ENCODE measurements around the gene COA4. TPM values are rescaled to one million over a fixed set of nuclear protein-coding genes. Genes with fewer than 3 reads are reported as not detected.

COA4 gene
- total RNA-seq, 1 experiment from 2014 or later, result 103 TPM

- H3K36me3 Mint-ChIP-seq (ENCODE audit: insufficient read depth, unreplicated experiment), result peaks cover 55% of the 10 kb centered on the region
- no peak overlapping the region for H3K4me3 Mint-ChIP-seq (ENCODE audit: unreplicated experiment)
- no peak for TF ChIP-seq CTCF (IDR thresholded peaks at IDR 0.05; ENCODE audit: unreplicated experiment)
- CTCF ChIA-PET, result no interaction called here
- no TSS peak for BruUV-seq (replicated peaks)
- DNase-seq (ENCODE audit: unreplicated experiment), result no peak
- peaks cover 13% of the 10 kb centered on the region for H3K4me1 Mint-ChIP-seq (ENCODE audit: insufficient read depth, unreplicated experiment)
- H3K27ac Mint-ChIP-seq (ENCODE audit: low read depth, unreplicated experiment), result peak overlapping the region; percentile 23
- POLR2A ChIA-PET, result interaction anchor here (0.5 to 1.9 kb wide), 9 partner anchors 8 to 496 kb away, joined by 3 to 11 read pairs (median 4); partner anchors contain the start of genes COA4, MRPL48 and PAAF1
- H3K9me3 Mint-ChIP-seq (ENCODE audit: unreplicated experiment), result no peaks in the 10 kb centered on the region
- intact Hi-C loops (cut with micrococcal nuclease), result no loop called here
- H3K27me3 Mint-ChIP-seq (ENCODE audit: insufficient read depth, unreplicated experiment), result no peaks in the 10 kb centered on the region
Measured at GRCh38 chr11:73869332-73869949, 7.2 kb downstream of the COA4 start.

- POLR2A ChIA-PET, result interaction anchor here (0.9 to 3.3 kb wide), 14 partner anchors 10 to 114 kb away, joined by 3 to 37 read pairs (median 4); partner anchors contain the start of genes COA4, MRPL48, PAAF1 and RAB6A
- Mint-ChIP-seq H3K36me3 (ENCODE audit: insufficient read depth, unreplicated experiment) (peaks cover 48% of the 10 kb centered on the region), H3K4me1 (ENCODE audit: insufficient read depth, unreplicated experiment) (peaks cover 13% of the 10 kb centered on the region), H3K9me3 (ENCODE audit: unreplicated experiment) (no peaks in the 10 kb centered on the region), H3K27ac (ENCODE audit: low read depth, unreplicated experiment) (no peak overlapping the region), H3K4me3 (ENCODE audit: unreplicated experiment) (no peak overlapping the region), H3K27me3 (ENCODE audit: insufficient read depth, unreplicated experiment) (no peaks in the 10 kb centered on the region)
- BruUV-seq (replicated peaks), result no TSS peak
- intact Hi-C loops (cut with micrococcal nuclease), result loop anchor here (1.0 kb wide), 1 partner anchor 105 kb away; the partner anchor contains the start of gene RAB6A
- no peak for TF ChIP-seq CTCF (IDR thresholded peaks at IDR 0.05; ENCODE audit: unreplicated experiment)
- peak; percentile 75 for DNase-seq (ENCODE audit: unreplicated experiment)
- CTCF ChIA-PET, result interaction anchor here (0.9 kb wide), 2 partner anchors 26 to 84 kb away, joined by 4 to 6 read pairs; no protein-coding TSS in a partner anchor
Measured at GRCh38 chr11:73866586-73866996, 10.1 kb downstream of the COA4 start.

- no peaks in the 10 kb centered on the region for H3K27me3 Mint-ChIP-seq (ENCODE audit: insufficient read depth, unreplicated experiment)
- no peak overlapping the region for H3K27ac Mint-ChIP-seq (ENCODE audit: low read depth, unreplicated experiment)
- no TSS peak for BruUV-seq (replicated peaks)
- H3K4me1 Mint-ChIP-seq (ENCODE audit: insufficient read depth, unreplicated experiment), result peaks cover 13% of the 10 kb centered on the region
- DNase-seq (ENCODE audit: unreplicated experiment), result peak; percentile 49
- H3K9me3 Mint-ChIP-seq (ENCODE audit: unreplicated experiment), result no peaks in the 10 kb centered on the region
- TF ChIP-seq CTCF (IDR thresholded peaks at IDR 0.05; ENCODE audit: unreplicated experiment), result no peak
- H3K36me3 Mint-ChIP-seq (ENCODE audit: insufficient read depth, unreplicated experiment), result peaks cover 50% of the 10 kb centered on the region
- H3K4me3 Mint-ChIP-seq (ENCODE audit: unreplicated experiment), result no peak overlapping the region
- ChIA-PET POLR2A (interaction anchor here (0.9 to 3.3 kb wide), 14 partner anchors 9 to 113 kb away, joined by 3 to 37 read pairs (median 4); partner anchors contain the start of genes COA4, MRPL48, PAAF1 and RAB6A), CTCF (interaction anchor here (0.9 kb wide), 2 partner anchors 26 to 84 kb away, joined by 4 to 6 read pairs; no protein-coding TSS in a partner anchor)
- intact Hi-C loops (cut with micrococcal nuclease), result loop anchor here (1.0 kb wide), 1 partner anchor 105 kb away; the partner anchor contains the start of gene RAB6A
Measured at GRCh38 chr11:73866095-73866579, 10.5 kb downstream of the COA4 start.

- Mint-ChIP-seq H3K27me3 (ENCODE audit: insufficient read depth, unreplicated experiment) (no peaks in the 10 kb centered on the region), H3K27ac (ENCODE audit: low read depth, unreplicated experiment) (no peak overlapping the region), H3K9me3 (ENCODE audit: unreplicated experiment) (no peaks in the 10 kb centered on the region), H3K4me3 (ENCODE audit: unreplicated experiment) (no peak overlapping the region), H3K36me3 (ENCODE audit: insufficient read depth, unreplicated experiment) (peaks cover 37% of the 10 kb centered on the region), H3K4me1 (ENCODE audit: insufficient read depth, unreplicated experiment) (peaks cover 13% of the 10 kb centered on the region)
- ChIA-PET POLR2A (interaction anchor here (0.5 to 1.3 kb wide), 3 partner anchors 10 to 541 kb away, joined by 3 read pairs; no protein-coding TSS in a partner anchor), CTCF (no interaction called here)
- no peak for DNase-seq (ENCODE audit: unreplicated experiment)
- no peak for TF ChIP-seq CTCF (IDR thresholded peaks at IDR 0.05; ENCODE audit: unreplicated experiment)
- no TSS peak for BruUV-seq (replicated peaks)
- intact Hi-C loops (cut with micrococcal nuclease), result no loop called here
Measured at GRCh38 chr11:73862986-73863385, 13.7 kb downstream of the COA4 start.

All from MCF 10A (cell line).